ENCODE results near the gene TYMP.
"Not testable (repeated sequence)": the region's sequence is repeated elsewhere in the genome, so short reads cannot be mapped to it uniquely, and the experiment has no call there.

GRCh38 chr22:50533856-50534711 lies 4.3 kb upstream of the TYMP start:
- not testable (repeated sequence) for TF ChIP-seq POLR2AphosphoS5 (IDR thresholded peaks at IDR 0.05; ENCODE audit: low read depth, low read length); CTCF (IDR thresholded peaks at IDR 0.05); TCF7L2 (IDR thresholded peaks at IDR 0.05; ENCODE audit: low read depth, low read length); REST (IDR thresholded peaks at IDR 0.05; ENCODE audit: insufficient read depth in 1 of 2, low read depth in 2 of 2, low read length in 1 of 2)
